GM12878 (cell line): ENCODE results near the gene PSENEN. TPM values are rescaled to one million over a fixed set of nuclear protein-coding genes. Genes with fewer than 3 reads are reported as not detected.

Experiments used
- ATAC-seq: fragments of 200-7000 bp; cut with Tn5 transposase; 3 replicates; pipeline ENCODE4 v1.9.1; 2020; ENCODE audit warnings: mild to moderate bottlenecking, moderate library complexity
- BruUV-seq: library from RNA; stranded (reverse); fragments of 400-500 nt; replicated peaks from 2 replicates; lab custom pipeline; 2021; lab: Mats Ljungman, UMichigan
- CTCF ChIA-PET: fragments of 300-600 bp; sonication (Branson Sonifier 250); formaldehyde crosslinking; extraction: SDS; loops from one replicate; lab custom pipeline; 2021; ENCODE audit warnings: inconsistent platforms; lab: Yijun Ruan, JAX
- POLR2A ChIA-PET: fragments of 350-600 bp; formaldehyde crosslinking; extraction: SDS; loops from one replicate; lab custom pipeline; 2021; ENCODE audit warnings: inconsistent platforms; lab: Charles Lee
- RAD21 ChIA-PET: fragments of 300-600 bp; sonication (Branson Sonifier 250); formaldehyde crosslinking; loops from one replicate; lab custom pipeline; 2023; ENCODE audit warnings: antibody characterized with exemption; ENCODE audit not compliant: unreplicated experiment; lab: Charles Lee
- SMC1A ChIA-PET: fragments of 300-600 bp; sonication (Branson Sonifier 250); formaldehyde crosslinking; loops from one replicate; lab custom pipeline; 2023; ENCODE audit not compliant: unreplicated experiment, uncharacterized antibody; lab: Charles Lee
- DNase-seq: peaks from one replicate; pipeline ENCODE4 v3.0.0-alpha.2; 2011; ENCODE audit warnings: low read depth, low spot score
- FAIRE-seq: peaks from 3 replicates; lab custom pipeline; 2011; peaks lifted over from hg19 to GRCh38; lab: Jason Lieb, UNC
- H2AFZ ChIP-seq: 2 replicates; pipeline ENCODE4 v1.6.0; 2011; ENCODE audit warnings: low read depth, low read length, control low read depth; ENCODE audit not compliant: control insufficient read depth
- H3K27ac ChIP-seq: 2 replicates; pipeline ENCODE4 v1.5.1; 2011; ENCODE audit warnings: control low read depth; ENCODE audit not compliant: control insufficient read depth, insufficient read depth
- H3K27me3 ChIP-seq, 2 experiments: replicated peaks in 1 of 2; 2 replicates each; pipeline versions ENCODE4 v1.6.0 to v1.6.1; 2011; ENCODE audit warnings: low read length in 1 of 2; ENCODE audit not compliant: control insufficient read depth in 2 of 2, insufficient read depth in 2 of 2
- H3K36me3 ChIP-seq, 2 experiments: 2 replicates each; pipeline ENCODE4 v1.5.1; 2011; ENCODE audit warnings: low read length in 1 of 2; ENCODE audit not compliant: control insufficient read depth in 2 of 2, insufficient read depth in 2 of 2
- H3K4me1 ChIP-seq: 2 replicates; pipeline ENCODE4 v1.6.1; 2011; ENCODE audit warnings: mild to moderate bottlenecking, low read length, moderate library complexity, mixed read lengths; ENCODE audit not compliant: control insufficient read depth, insufficient read depth
- H3K4me2 ChIP-seq: 2 replicates; pipeline ENCODE4 v1.6.0; 2011; ENCODE audit warnings: control low read depth; ENCODE audit not compliant: control insufficient read depth, insufficient read depth
- H3K4me3 ChIP-seq: fragments of 200-600 bp; sonication (generic); 2 replicates; pipeline ENCODE4 v1.5.1; 2016
- H3K79me2 ChIP-seq: 2 replicates; pipeline ENCODE4 v1.6.0; 2011; ENCODE audit warnings: low read length; ENCODE audit not compliant: control insufficient read depth, insufficient read depth
- H3K9ac ChIP-seq: 2 replicates; pipeline ENCODE4 v1.8.0; 2011; ENCODE audit warnings: low read length, control low read depth, mixed read lengths; ENCODE audit not compliant: control insufficient read depth, insufficient read depth
- H3K9me3 ChIP-seq: replicated peaks from 3 replicates; pipeline ENCODE4 v1.5.1; 2011; ENCODE audit warnings: mild to moderate bottlenecking, low read length; ENCODE audit not compliant: control insufficient read depth, insufficient read depth
- H4K20me1 ChIP-seq: 2 replicates; pipeline ENCODE4 v1.6.0; 2011; ENCODE audit not compliant: control insufficient read depth, insufficient read depth
- ATF3 ChIP-seq: IDR thresholded peaks from 2 replicates; pipeline ENCODE4 v1.6.1; 2011; ENCODE audit warnings: low read depth, mild to moderate bottlenecking, low read length, moderate library complexity, borderline replicate concordance; ENCODE audit errors: extremely low read depth
- JUND ChIP-seq: IDR thresholded peaks from 2 replicates; pipeline ENCODE4 v1.6.1; 2012; ENCODE audit warnings: low read depth, mild to moderate bottlenecking, low read length, improper control_type of control experiment, moderate library complexity
- PKNOX1 ChIP-seq: fragments of 450-650 bp; IDR thresholded peaks from 2 replicates; pipeline ENCODE4 v1.6.1; 2016; ENCODE audit warnings: mild to moderate bottlenecking
- PML ChIP-seq: IDR thresholded peaks from 2 replicates; pipeline ENCODE4 v1.6.1; 2012; ENCODE audit warnings: low read length, inconsistent platforms
- POLR2A ChIP-seq: IDR thresholded peaks from 2 replicates; pipeline ENCODE4 v1.6.1; 2011; ENCODE audit warnings: low read depth, mild to moderate bottlenecking, low read length
- RBBP5 ChIP-seq: fragments of 200-600 bp; sonication (generic); conservative IDR thresholded peaks from 2 replicates; pipeline ENCODE4 v1.6.1; 2016
- TAF1 ChIP-seq: IDR thresholded peaks from 2 replicates; pipeline ENCODE4 v1.6.1; 2011; ENCODE audit warnings: mild to moderate bottlenecking, low read depth, low read length, borderline replicate concordance
- ZNF622 ChIP-seq: fragments of 450-650 bp; IDR thresholded peaks from 2 replicates; pipeline ENCODE4 v1.6.1; 2017; ENCODE audit warnings: mild to moderate bottlenecking, inconsistent platforms
- whole genome bisulfite sequencing: methylation state at CpG from one replicate; pipeline ENCODE4 v1.1.6; 2016; ENCODE audit warnings: low lambda C conversion rate; ENCODE audit not compliant: insufficient replicate concordance, insufficient coverage; ENCODE audit errors: missing lambda C conversion rate; 5-methylcytosine and 5-hydroxymethylcytosine counted together
- in situ Hi-C: fragments of 300-500 bp; cut with MboI; formaldehyde crosslinking; loops from 9 replicates; pipeline ENCODE4 v1.14.3; 2018; ENCODE audit warnings: mixed read lengths
- intact Hi-C: fragments of 100-400 bp; cut with micrococcal nuclease; formaldehyde crosslinking; loops from one replicate; pipeline ENCODE4 v1.14.2; 2022; ENCODE audit not compliant: unreplicated experiment
- polyA plus RNA-seq, 11 experiments: library from polyadenylated mRNA; depleted of rRNA in 4 of 11; unstranded in 6 of 11; stranded (reverse) in 5 of 11; fragments of >200 nt; fragmentation: Nextera tagmentation in 4 of 11; fragmentation: Illumina TruSeq in 1 of 11; extraction: Ambion mirVana in 4 of 11; extraction: Trizol in 1 of 11; gene quantifications; 1 replicate in 1 of 11; 2 replicates in 10 of 11; pipeline versions ENCODE4 v1.2.1 to v1.2.3, GENCODE V29; 2011 to 2016; ENCODE audit warnings: inconsistent platforms in 2 of 11, missing spikeins in 2 of 11, low read depth in 1 of 11
- total RNA-seq, 4 experiments: library from RNA; depleted of rRNA in 3 of 4; stranded (reverse); fragments of >200 nt in 3 of 4; fragmentation: Illumina TruSeq in 1 of 4; extraction: Trizol in 1 of 4; gene quantifications; 2 replicates each; pipeline versions ENCODE4 v1.2.1 to v1.2.3, GENCODE V29; 2013 to 2021
- TF ChIP-seq, protein P1 (sequence below): fragments of 450-650 bp; IDR thresholded peaks from 2 replicates; pipeline ENCODE4 v1.6.1; 2018; ENCODE audit warnings: mild to moderate bottlenecking, low read depth, moderate library complexity; ENCODE audit not compliant: partially characterized antibody
- TF ChIP-seq, protein P2 (sequence below): IDR thresholded peaks from 2 replicates; pipeline ENCODE4 v1.6.1; 2011; ENCODE audit warnings: borderline replicate concordance, low read depth, mild to moderate bottlenecking, moderate library complexity, mixed read lengths, low read length; ENCODE audit not compliant: insufficient read depth; ENCODE audit errors: extremely low read length

Gene PSENEN
- total and polyA plus RNA-seq, 10 of the 15 experiments (the other 5 are each of a cell fraction or from before 2014, with no cell fraction given): 14.4 to 178 (median 43.5) TPM

GRCh38 chr19:35704218-35704617 is 41.2 kb upstream of the PSENEN start, which contains the start of gene ZBTB32 (continued):
- TF ChIP-seq, protein P1, sequence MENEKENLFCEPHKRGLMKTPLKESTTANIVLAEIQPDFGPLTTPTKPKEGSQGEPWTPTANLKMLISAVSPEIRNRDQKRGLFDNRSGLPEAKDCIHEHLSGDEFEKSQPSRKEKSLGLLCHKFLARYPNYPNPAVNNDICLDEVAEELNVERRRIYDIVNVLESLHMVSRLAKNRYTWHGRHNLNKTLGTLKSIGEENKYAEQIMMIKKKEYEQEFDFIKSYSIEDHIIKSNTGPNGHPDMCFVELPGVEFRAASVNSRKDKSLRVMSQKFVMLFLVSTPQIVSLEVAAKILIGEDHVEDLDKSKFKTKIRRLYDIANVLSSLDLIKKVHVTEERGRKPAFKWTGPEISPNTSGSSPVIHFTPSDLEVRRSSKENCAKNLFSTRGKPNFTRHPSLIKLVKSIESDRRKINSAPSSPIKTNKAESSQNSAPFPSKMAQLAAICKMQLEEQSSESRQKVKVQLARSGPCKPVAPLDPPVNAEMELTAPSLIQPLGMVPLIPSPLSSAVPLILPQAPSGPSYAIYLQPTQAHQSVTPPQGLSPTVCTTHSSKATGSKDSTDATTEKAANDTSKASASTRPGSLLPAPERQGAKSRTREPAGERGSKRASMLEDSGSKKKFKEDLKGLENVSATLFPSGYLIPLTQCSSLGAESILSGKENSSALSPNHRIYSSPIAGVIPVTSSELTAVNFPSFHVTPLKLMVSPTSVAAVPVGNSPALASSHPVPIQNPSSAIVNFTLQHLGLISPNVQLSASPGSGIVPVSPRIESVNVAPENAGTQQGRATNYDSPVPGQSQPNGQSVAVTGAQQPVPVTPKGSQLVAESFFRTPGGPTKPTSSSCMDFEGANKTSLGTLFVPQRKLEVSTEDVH: no peak
- TF ChIP-seq JUND (no peak), TAF1 (no peak), POLR2A (no peak)

DNA sequence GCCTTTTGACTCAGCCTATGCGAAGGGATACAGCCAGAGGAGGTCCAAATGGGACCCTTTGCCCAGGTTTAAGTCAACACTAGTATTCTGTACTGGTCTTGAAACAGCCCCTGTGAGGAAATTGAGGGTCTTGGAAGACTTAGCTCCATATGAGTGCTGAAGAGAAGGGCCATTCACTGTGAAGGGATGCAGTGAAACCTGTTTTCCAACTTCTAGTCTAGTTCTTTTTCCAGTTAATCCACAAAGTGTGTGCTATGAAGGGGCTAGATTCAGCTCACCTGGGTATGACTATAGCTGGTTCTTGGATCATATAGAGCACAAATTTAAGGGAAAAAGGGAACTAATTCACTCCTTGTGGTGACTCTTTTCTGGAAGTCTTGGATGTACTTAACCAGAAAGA is 37.1 kb upstream of the PSENEN start:
- Histone ChIP-seq H3K4me2 (no peak overlapping the region), H3K4me3 (no peak overlapping the region), H3K27me3 (no peaks in the 10 kb centered on the region), H3K9me3 (no peaks in the 10 kb centered on the region), H3K79me2 (peaks cover 12% of the 10 kb centered on the region), H2AFZ (no peak overlapping the region), H3K27ac (no peak overlapping the region), H3K9ac (no peak overlapping the region), H4K20me1 (no peaks in the 10 kb centered on the region), H3K4me1 (peaks cover 28% of the 10 kb centered on the region), H3K36me3 (no peaks in the 10 kb centered on the region)
- RAD21 ChIA-PET: interaction anchor here (1.4 kb wide), 1 partner anchor 11 kb away, joined by 5 read pairs; no protein-coding TSS in a partner anchor
- SMC1A ChIA-PET: interaction anchor here (1.0 to 2.5 kb wide), 3 partner anchors 8 to 13 kb away, joined by 3 to 13 read pairs (median 4); no protein-coding TSS in a partner anchor
- POLR2A ChIA-PET: interaction anchor here (0.6 to 12.1 kb wide), 4 partner anchors 9 to 192 kb away, joined by 4 to 516 read pairs (median 5); partner anchors contain the start of genes PSENEN, U2AF1L4 and ZBTB32
- DNase-seq (no peak), ATAC-seq (no peak), FAIRE-seq (no peak)
- intact Hi-C loops: no loop called here
- no TSS peak for BruUV-seq
- in situ Hi-C loops: no loop called here
- TF ChIP-seq ZNF622 (no peak), RBBP5 (no peak), PML (no peak), PKNOX1 (no peak), ATF3 (no peak)
- TF ChIP-seq, protein P2, sequence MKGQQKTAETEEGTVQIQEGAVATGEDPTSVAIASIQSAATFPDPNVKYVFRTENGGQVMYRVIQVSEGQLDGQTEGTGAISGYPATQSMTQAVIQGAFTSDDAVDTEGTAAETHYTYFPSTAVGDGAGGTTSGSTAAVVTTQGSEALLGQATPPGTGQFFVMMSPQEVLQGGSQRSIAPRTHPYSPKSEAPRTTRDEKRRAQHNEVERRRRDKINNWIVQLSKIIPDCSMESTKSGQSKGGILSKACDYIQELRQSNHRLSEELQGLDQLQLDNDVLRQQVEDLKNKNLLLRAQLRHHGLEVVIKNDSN: no peak
- 100% methylated on average over 1 of the region's 1 CpG for WGBS
- CTCF ChIA-PET: interaction anchor here (0.8 to 1.5 kb wide), 2 partner anchors 9 to 11 kb away, joined by 3 to 4 read pairs; no protein-coding TSS in a partner anchor
